Transverse colon (tissue), 4 donors: Measurements from ENCODE around the gene SLC35E4.

Source experiments
- CTCF ChIP-seq, 5 experiments: fragments of 200-600 bp in 3 of 5; fragments of 450-650 bp in 2 of 5; sonication (generic) in 3 of 5; IDR thresholded peaks; 1 replicate in 2 of 5; 2 replicates in 3 of 5; pipeline ENCODE4 v1.5.1; 2016 to 2017; ENCODE audit warnings: antibody characterized with exemption in 5 of 5, inconsistent platforms in 3 of 5, mild to moderate bottlenecking in 2 of 5, moderate library complexity in 1 of 5
- EP300 ChIP-seq: sonication (generic); formaldehyde crosslinking; IDR thresholded peaks from one replicate; pipeline ENCODE4 v1.6.1; 2017; ENCODE audit warnings: antibody characterized with exemption, low read depth
- POLR2A ChIP-seq: fragments of 450-650 bp; IDR thresholded peaks from one replicate; pipeline ENCODE4 v1.6.1; 2016; ENCODE audit warnings: antibody characterized with exemption, mild to moderate bottlenecking, moderate library complexity
- POLR2AphosphoS5 ChIP-seq, 3 donors: sonication (generic); formaldehyde crosslinking; IDR thresholded peaks; one replicate each; pipeline ENCODE4 v1.6.1; 2016; ENCODE audit warnings: antibody characterized with exemption in 3 of 3

- TF ChIP-seq EP300 (no peak), POLR2AphosphoS5 (IDR thresholded peaks at IDR 0.05) (no peak), CTCF (IDR thresholded peaks at IDR 0.05) (no peak), POLR2A (no peak)
Measured at GRCh38 chr22:30689622-30690021, 54.0 kb downstream of the SLC35E4 start.
